GM20000 (cell line): ENCODE measurements around the gene ZNF429.
"Not testable (repeated sequence)": the region's sequence is repeated elsewhere in the genome, so short reads cannot be mapped to it uniquely, and the experiment has no call there.

ENCODE experiments used
- DNase-seq: peaks from one replicate; pipeline ENCODE4 v3.0.0; 2012; ENCODE audit warnings: low spot score
- CTCF ChIP-seq: IDR thresholded peaks from 2 replicates; pipeline ENCODE4 v1.5.1; 2012; ENCODE audit warnings: mild to moderate bottlenecking, control low read depth; ENCODE audit errors: extremely low read depth, missing control alignments

ZNF429 gene

DNA sequence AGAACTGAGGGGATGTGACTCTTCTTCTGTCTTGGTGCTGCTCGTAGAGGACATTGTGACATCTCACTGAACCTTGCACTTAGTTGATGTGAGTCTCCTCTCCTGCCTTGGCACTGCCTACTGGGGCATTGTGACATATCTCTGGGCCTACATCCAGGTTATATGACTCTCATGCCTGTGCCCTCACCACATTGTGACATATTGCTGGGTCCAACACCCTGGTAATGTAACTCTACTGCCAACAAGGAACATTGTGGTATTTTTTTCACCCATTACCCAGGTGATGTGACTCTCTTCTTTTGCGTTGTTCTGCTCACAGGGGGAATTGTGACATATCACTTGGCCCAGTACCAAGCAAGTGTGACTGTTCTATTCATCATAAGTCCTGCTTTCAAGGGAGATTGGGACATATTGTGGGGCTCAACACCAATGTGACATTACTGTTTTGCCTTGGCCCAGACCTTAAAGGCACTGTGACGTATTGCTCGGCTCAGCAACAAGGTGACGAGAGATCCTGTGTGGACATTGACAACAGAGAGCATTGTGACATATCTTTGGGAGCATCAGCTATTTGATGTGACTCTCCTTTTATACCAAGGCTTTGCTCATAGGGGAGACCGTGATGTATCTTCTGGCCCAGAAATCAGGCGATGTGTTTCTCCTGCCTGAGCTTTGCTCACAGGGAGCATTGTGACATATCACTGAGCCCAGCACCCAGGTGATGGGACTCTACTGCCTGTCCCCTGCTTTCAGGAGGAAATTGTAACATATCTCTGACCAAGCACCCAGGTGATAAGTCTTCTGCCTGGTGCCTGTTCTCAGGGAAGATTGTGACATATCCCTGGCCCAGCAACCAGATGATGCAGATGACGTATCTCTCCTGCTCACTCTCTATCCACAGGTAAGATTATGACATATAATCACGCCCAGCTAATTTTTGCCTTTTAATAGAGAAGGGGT is 12.2 kb upstream of the ZNF429 start:
- no peak for DNase-seq
- no peak for TF ChIP-seq CTCF

DNA sequence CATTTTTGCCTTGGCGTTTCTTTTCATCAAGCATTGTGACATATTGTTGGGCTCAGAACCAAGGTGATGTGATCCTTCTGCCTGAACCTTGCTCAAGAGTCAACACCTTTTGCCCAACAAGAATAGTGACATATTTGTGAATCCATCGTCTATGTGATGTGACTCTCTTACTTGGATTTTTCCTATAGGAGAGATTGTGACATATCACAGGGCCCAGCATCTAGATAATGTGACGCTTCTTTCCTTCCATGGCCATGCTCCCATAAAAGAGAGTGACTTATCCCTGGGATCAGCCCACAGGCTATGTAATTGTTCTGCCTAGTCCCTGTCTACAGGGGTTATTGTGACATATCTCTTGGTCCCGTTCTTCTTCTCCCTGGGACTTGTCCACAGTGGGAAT is 8.5 kb upstream of the ZNF429 start:
- no peak for TF ChIP-seq CTCF
- DNase-seq = no peak

GRCh38 chr19:21498651-21499050 is 6.8 kb upstream of the ZNF429 start:
- TF ChIP-seq CTCF = no peak
- DNase-seq = no peak

DNA sequence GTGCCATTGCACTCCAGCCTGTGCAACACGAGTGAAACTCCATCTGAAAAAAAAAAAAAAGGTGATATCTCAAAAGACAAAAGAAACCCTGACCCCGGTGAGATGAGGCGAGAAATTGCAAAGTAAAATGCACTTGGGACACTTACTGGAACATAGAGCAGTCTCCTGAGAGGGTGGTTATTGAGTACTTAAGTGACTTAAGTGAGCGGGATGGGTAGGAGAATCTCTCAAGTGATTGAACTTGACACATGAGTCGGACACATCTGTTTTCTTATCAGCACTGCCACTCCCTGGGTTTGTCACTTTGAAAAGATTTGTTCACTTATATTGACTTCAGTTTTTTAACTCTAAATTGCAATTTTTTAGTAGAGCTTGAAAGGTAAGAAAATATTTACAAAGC is 2.8 kb downstream of the ZNF429 start:
- no peak for DNase-seq
- no peak for TF ChIP-seq CTCF

- DNase-seq = not testable (repeated sequence)
Measured at GRCh38 chr19:21511058-21511457, 5.7 kb downstream of the ZNF429 start.

DNA sequence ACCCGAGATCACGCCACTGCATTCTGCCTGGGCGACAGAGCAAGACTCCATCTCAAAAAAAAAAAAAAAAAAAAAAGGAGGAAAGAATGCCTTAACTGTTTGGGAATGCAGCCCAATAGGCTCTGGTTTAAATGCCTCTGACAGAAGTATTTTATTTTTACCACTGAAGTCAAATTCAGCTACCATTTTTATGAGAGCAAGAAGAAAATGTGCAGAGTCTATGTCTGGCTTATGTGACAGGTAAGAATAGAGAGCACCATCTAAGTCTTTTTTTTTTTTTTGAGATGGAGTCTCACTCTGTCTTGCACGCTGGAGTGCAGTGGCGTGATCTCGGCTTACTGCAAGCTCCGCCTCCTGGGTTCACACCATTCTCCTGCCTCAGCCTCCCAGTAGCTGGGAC is 7.2 kb downstream of the ZNF429 start:
- DNase-seq = not testable (repeated sequence)

- DNase-seq = no peak
- no peak for TF ChIP-seq CTCF
Measured at GRCh38 chr19:21513651-21514050, 8.2 kb downstream of the ZNF429 start.

- no peak for TF ChIP-seq CTCF
- no peak for DNase-seq
Measured at GRCh38 chr19:21519488-21519887, 14.1 kb downstream of the ZNF429 start.
